HEK293 (cell line): ENCODE measurements around the gene HSFX3.
"Not testable (repeated sequence)": the region's sequence is repeated elsewhere in the genome, so short reads cannot be mapped to it uniquely, and the experiment has no call there.

Source experiments
- CTCF ChIA-PET: fragments of 350-600 bp; formaldehyde crosslinking; extraction: SDS; loops from one replicate; lab custom pipeline; 2021; ENCODE audit warnings: antibody characterized with exemption; lab: Yijun Ruan, JAX
- POLR2A ChIA-PET: fragments of 300-600 bp; formaldehyde crosslinking; extraction: SDS; loops from one replicate; lab custom pipeline; 2020; ENCODE audit warnings: antibody characterized with exemption, inconsistent platforms; lab: Yijun Ruan, JAX
- H3K27ac ChIP-seq: fragments of 200-500 bp; sonication (Bioruptor generic); 2 replicates; pipeline ENCODE4 v1.5.1; 2014; ENCODE audit warnings: low read depth, low read length, control low read depth, inconsistent platforms; ENCODE audit errors: extremely low read depth
- H3K36me3 ChIP-seq, 2 experiments: fragments of 200-500 bp in 1 of 2; sonication (Bioruptor generic) in 1 of 2; 1 replicate in 1 of 2; 2 replicates in 1 of 2; pipeline ENCODE4 v1.5.1; 2014 to 2017; ENCODE audit warnings: inconsistent platforms in 2 of 2, low read length in 2 of 2; ENCODE audit not compliant: control insufficient read depth in 2 of 2, insufficient read depth in 1 of 2
- H3K4me1 ChIP-seq: fragments of 200-500 bp; sonication (Bioruptor generic); 2 replicates; pipeline ENCODE4 v1.5.1; 2014; ENCODE audit warnings: mild to moderate bottlenecking, low read length, inconsistent platforms; ENCODE audit not compliant: control insufficient read depth, insufficient read depth
- H3K4me3 ChIP-seq: 2 replicates; pipeline ENCODE4 v1.5.1; 2011; ENCODE audit warnings: low read depth, mild to moderate bottlenecking, control low read depth, low read length, moderate library complexity
- H3K9me3 ChIP-seq: fragments of 200-500 bp; sonication (Bioruptor generic); 2 replicates; pipeline ENCODE4 v1.5.1; 2014; ENCODE audit warnings: low read depth, low read length, inconsistent platforms; ENCODE audit not compliant: control insufficient read depth, insufficient read depth
- EGR2 ChIP-seq: fragments of 450-650 bp; formaldehyde crosslinking; IDR thresholded peaks from 2 replicates; pipeline ENCODE4 v1.5.1; 2016; ENCODE audit warnings: low read depth, missing biosample characterization, missing genetic modification characterization
- GLIS1 ChIP-seq: fragments of 450-650 bp; formaldehyde crosslinking; IDR thresholded peaks from 2 replicates; pipeline ENCODE4 v1.5.1; 2016; ENCODE audit warnings: missing biosample characterization, missing genetic modification characterization
- GLIS2 ChIP-seq: fragments of 450-650 bp; formaldehyde crosslinking; IDR thresholded peaks from 2 replicates; pipeline ENCODE4 v1.5.1; 2016; ENCODE audit warnings: missing biosample characterization, missing genetic modification characterization
- IKZF3 ChIP-seq: fragments of 450-650 bp; IDR thresholded peaks from 2 replicates; pipeline ENCODE4 v1.5.0; 2018; ENCODE audit warnings: missing biosample characterization, mild to moderate bottlenecking, missing genetic modification characterization, moderate library complexity
- KLF1 ChIP-seq: fragments of 450-650 bp; formaldehyde crosslinking; IDR thresholded peaks from 2 replicates; pipeline ENCODE4 v1.5.1; 2016; ENCODE audit warnings: missing biosample characterization, missing genetic modification characterization
- KLF16 ChIP-seq: fragments of 450-650 bp; formaldehyde crosslinking; IDR thresholded peaks from 2 replicates; pipeline ENCODE4 v1.5.1; 2017; ENCODE audit warnings: missing biosample characterization, missing genetic modification characterization
- KLF8 ChIP-seq: fragments of 450-650 bp; formaldehyde crosslinking; IDR thresholded peaks from 2 replicates; pipeline ENCODE4 v1.5.1; 2016; ENCODE audit warnings: missing biosample characterization, missing genetic modification characterization
- KLF9 ChIP-seq: fragments of 450-650 bp; formaldehyde crosslinking; IDR thresholded peaks from 2 replicates; pipeline ENCODE4 v1.5.1; 2016; ENCODE audit warnings: missing biosample characterization, missing genetic modification characterization, low read depth
- OSR2 ChIP-seq: fragments of 450-650 bp; formaldehyde crosslinking; IDR thresholded peaks from 2 replicates; pipeline ENCODE4 v1.5.1; 2016; ENCODE audit warnings: missing biosample characterization, missing genetic modification characterization
- SP2 ChIP-seq: fragments of 450-650 bp; formaldehyde crosslinking; IDR thresholded peaks from 2 replicates; pipeline ENCODE4 v1.5.1; 2016; ENCODE audit warnings: missing biosample characterization, missing genetic modification characterization
- SP3 ChIP-seq: fragments of 450-650 bp; formaldehyde crosslinking; IDR thresholded peaks from 2 replicates; pipeline ENCODE4 v1.5.1; 2016; ENCODE audit warnings: missing biosample characterization, missing genetic modification characterization
- WT1 ChIP-seq: fragments of 450-650 bp; formaldehyde crosslinking; IDR thresholded peaks from 2 replicates; pipeline ENCODE4 v1.5.1; 2016; ENCODE audit warnings: missing biosample characterization, missing genetic modification characterization
- YY1 ChIP-seq: fragments of 450-650 bp; formaldehyde crosslinking; IDR thresholded peaks from 2 replicates; pipeline ENCODE4 v1.5.1; 2018; ENCODE audit warnings: missing biosample characterization, missing genetic modification characterization
- ZFHX2 ChIP-seq: fragments of 450-650 bp; formaldehyde crosslinking; conservative IDR thresholded peaks from 2 replicates; pipeline ENCODE4 v1.5.1; 2016; ENCODE audit warnings: missing biosample characterization, missing genetic modification characterization
- ZNF133 ChIP-seq: fragments of 450-650 bp; formaldehyde crosslinking; IDR thresholded peaks from 2 replicates; pipeline ENCODE4 v1.5.1; 2016; ENCODE audit warnings: missing biosample characterization, missing genetic modification characterization
- ZNF335 ChIP-seq: fragments of 450-650 bp; formaldehyde crosslinking; conservative IDR thresholded peaks from 2 replicates; pipeline ENCODE4 v1.5.1; 2016; ENCODE audit warnings: missing biosample characterization, missing genetic modification characterization
- ZNF341 ChIP-seq: fragments of 450-650 bp; formaldehyde crosslinking; IDR thresholded peaks from 2 replicates; pipeline ENCODE4; 2016; ENCODE audit warnings: low read depth, missing biosample characterization, missing genetic modification characterization
- ZNF394 ChIP-seq: fragments of 450-650 bp; formaldehyde crosslinking; IDR thresholded peaks from 2 replicates; pipeline ENCODE4 v1.5.1; 2016; ENCODE audit warnings: missing biosample characterization, missing genetic modification characterization, mild to moderate bottlenecking, moderate library complexity, borderline replicate concordance
- ZNF404 ChIP-seq: fragments of 450-650 bp; formaldehyde crosslinking; IDR thresholded peaks from 2 replicates; pipeline ENCODE4 v1.5.1; 2017; ENCODE audit warnings: missing biosample characterization, missing genetic modification characterization
- ZNF560 ChIP-seq: fragments of 450-650 bp; formaldehyde crosslinking; IDR thresholded peaks from 2 replicates; pipeline ENCODE4 v1.5.1; 2017; ENCODE audit warnings: missing biosample characterization, missing genetic modification characterization, borderline replicate concordance
- ZNF664 ChIP-seq: fragments of 450-650 bp; formaldehyde crosslinking; IDR thresholded peaks from 2 replicates; pipeline ENCODE4 v1.5.1; 2016; ENCODE audit warnings: missing biosample characterization, missing genetic modification characterization
- TF ChIP-seq, protein P1 (sequence below): fragments of 450-650 bp; formaldehyde crosslinking; IDR thresholded peaks from 2 replicates; pipeline ENCODE4 v1.5.1; 2016; ENCODE audit warnings: missing biosample characterization, missing genetic modification characterization
- TF ChIP-seq, protein P2 (sequence below): fragments of 450-650 bp; formaldehyde crosslinking; IDR thresholded peaks from 2 replicates; pipeline ENCODE4 v1.5.1; 2016; ENCODE audit warnings: missing biosample characterization, missing genetic modification characterization
- TF ChIP-seq, protein P3 (sequence below): fragments of 450-650 bp; formaldehyde crosslinking; IDR thresholded peaks from 2 replicates; pipeline ENCODE4 v1.5.1; 2017; ENCODE audit warnings: missing biosample characterization, missing genetic modification characterization
- TF ChIP-seq, protein P4 (sequence below): fragments of 450-650 bp; formaldehyde crosslinking; IDR thresholded peaks from 2 replicates; pipeline ENCODE4 v1.5.1; 2016; ENCODE audit warnings: missing biosample characterization, missing genetic modification characterization

HSFX3 gene

DNA sequence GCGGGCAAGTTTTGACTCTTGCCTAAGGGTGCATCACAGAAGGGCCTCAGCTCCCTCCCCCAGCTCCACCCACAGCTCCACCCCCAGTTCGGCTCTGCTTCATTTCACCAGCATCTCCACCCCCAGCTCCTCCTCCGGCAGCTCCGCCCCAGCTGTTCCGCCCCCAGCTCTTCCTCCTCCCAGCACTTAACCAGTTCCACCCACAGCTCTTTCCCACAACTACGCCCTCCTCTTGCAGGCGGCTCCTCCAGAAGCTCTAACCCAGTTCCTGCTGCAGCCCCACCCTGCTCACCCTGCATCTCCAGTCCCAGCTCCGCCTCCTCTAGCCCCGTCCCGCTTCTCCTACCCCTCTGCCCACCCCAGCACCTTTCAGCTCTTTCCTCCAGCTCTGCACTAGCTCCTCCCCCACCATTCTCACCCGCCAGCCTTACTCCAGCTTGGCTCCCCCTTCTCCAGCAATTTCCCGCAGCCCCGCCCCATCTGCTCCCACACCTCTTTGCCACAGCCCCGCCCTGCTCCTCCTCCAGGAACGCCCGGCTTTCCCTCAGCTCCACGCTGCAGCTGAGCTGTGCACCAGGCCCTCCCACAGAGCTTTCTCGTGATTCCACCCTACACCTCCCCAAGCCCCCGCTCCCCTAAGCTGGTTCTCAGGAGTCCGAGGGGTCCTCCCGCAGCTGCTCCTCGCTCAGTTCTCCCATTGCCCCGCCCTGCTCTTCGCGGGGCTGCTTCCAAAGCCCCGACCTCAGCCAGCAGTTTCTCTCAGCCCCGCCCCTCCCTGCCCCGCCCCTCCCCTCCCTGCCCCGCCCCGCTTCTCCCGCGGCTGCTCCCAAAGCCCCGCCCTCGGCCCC, 10.2 kb downstream of the HSFX3 start:
- ChIA-PET POLR2A (interaction anchor here (0.5 to 3.2 kb wide), 10 partner anchors 14 to 1029 kb away, joined by 3 to 51 read pairs (median 3); partner anchors contain the start of genes EOLA2, IDS and MTM1), CTCF (interaction anchor here (0.5 to 2.0 kb wide), 4 partner anchors 11 to 1494 kb away, joined by 3 to 12 read pairs (median 4); no protein-coding TSS in a partner anchor)
- TF ChIP-seq, protein P1, sequence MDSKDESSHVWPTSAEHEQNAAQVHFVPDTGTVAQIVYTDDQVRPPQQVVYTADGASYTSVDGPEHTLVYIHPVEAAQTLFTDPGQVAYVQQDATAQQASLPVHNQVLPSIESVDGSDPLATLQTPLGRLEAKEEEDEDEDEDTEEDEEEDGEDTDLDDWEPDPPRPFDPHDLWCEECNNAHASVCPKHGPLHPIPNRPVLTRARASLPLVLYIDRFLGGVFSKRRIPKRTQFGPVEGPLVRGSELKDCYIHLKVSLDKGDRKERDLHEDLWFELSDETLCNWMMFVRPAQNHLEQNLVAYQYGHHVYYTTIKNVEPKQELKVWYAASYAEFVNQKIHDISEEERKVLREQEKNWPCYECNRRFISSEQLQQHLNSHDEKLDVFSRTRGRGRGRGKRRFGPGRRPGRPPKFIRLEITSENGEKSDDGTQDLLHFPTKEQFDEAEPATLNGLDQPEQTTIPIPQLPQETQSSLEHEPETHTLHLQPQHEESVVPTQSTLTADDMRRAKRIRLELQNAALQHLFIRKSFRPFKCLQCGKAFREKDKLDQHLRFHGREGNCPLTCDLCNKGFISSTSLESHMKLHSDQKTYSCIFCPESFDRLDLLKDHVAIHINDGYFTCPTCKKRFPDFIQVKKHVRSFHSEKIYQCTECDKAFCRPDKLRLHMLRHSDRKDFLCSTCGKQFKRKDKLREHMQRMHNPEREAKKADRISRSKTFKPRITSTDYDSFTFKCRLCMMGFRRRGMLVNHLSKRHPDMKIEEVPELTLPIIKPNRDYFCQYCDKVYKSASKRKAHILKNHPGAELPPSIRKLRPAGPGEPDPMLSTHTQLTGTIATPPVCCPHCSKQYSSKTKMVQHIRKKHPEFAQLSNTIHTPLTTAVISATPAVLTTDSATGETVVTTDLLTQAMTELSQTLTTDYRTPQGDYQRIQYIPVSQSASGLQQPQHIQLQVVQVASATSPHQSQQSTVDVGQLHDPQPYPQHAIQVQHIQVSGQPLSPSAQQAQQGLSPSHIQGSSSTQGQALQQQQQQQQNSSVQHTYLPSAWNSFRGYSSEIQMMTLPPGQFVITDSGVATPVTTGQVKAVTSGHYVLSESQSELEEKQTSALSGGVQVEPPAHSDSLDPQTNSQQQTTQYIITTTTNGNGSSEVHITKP (tag by site-specific recombination), result peak; percentile 54
- peak; percentile 54; the same call in 1 of the 2 replicates for TF ChIP-seq ZNF394 (tag by site-specific recombination)
- TF ChIP-seq, protein P2, sequence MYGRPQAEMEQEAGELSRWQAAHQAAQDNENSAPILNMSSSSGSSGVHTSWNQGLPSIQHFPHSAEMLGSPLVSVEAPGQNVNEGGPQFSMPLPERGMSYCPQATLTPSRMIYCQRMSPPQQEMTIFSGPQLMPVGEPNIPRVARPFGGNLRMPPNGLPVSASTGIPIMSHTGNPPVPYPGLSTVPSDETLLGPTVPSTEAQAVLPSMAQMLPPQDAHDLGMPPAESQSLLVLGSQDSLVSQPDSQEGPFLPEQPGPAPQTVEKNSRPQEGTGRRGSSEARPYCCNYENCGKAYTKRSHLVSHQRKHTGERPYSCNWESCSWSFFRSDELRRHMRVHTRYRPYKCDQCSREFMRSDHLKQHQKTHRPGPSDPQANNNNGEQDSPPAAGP (tag by site-specific recombination), result 0 out of 2 replicates have a peak, but pooled peaks have one; percentile 18
- peak; percentile 98 for TF ChIP-seq ZNF341
- TF ChIP-seq EGR2, result peak; percentile 99
- 0 out of 2 replicates have a peak, but pooled peaks have one; percentile 12 for TF ChIP-seq ZNF335 (tag by site-specific recombination)
- no peak for TF ChIP-seq ZNF133 (tag by site-specific recombination)
- peak; percentile 68 for TF ChIP-seq KLF9 (tag by site-specific recombination)
- TF ChIP-seq SP2 (tag by site-specific recombination), result peak; percentile 78
- TF ChIP-seq GLIS1 (tag by site-specific recombination), result peak; percentile 70
- no peak for TF ChIP-seq ZNF560 (tag by site-specific recombination)
- peak; percentile 72; the same call in 1 of the 2 replicates for TF ChIP-seq OSR2 (tag by site-specific recombination)
- TF ChIP-seq, protein P3, sequence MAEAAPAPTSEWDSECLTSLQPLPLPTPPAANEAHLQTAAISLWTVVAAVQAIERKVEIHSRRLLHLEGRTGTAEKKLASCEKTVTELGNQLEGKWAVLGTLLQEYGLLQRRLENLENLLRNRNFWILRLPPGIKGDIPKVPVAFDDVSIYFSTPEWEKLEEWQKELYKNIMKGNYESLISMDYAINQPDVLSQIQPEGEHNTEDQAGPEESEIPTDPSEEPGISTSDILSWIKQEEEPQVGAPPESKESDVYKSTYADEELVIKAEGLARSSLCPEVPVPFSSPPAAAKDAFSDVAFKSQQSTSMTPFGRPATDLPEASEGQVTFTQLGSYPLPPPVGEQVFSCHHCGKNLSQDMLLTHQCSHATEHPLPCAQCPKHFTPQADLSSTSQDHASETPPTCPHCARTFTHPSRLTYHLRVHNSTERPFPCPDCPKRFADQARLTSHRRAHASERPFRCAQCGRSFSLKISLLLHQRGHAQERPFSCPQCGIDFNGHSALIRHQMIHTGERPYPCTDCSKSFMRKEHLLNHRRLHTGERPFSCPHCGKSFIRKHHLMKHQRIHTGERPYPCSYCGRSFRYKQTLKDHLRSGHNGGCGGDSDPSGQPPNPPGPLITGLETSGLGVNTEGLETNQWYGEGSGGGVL, result peak; percentile 57
- peak; percentile 47; the same call in 1 of the 2 replicates for TF ChIP-seq KLF8 (tag by site-specific recombination)
- TF ChIP-seq, protein P4, sequence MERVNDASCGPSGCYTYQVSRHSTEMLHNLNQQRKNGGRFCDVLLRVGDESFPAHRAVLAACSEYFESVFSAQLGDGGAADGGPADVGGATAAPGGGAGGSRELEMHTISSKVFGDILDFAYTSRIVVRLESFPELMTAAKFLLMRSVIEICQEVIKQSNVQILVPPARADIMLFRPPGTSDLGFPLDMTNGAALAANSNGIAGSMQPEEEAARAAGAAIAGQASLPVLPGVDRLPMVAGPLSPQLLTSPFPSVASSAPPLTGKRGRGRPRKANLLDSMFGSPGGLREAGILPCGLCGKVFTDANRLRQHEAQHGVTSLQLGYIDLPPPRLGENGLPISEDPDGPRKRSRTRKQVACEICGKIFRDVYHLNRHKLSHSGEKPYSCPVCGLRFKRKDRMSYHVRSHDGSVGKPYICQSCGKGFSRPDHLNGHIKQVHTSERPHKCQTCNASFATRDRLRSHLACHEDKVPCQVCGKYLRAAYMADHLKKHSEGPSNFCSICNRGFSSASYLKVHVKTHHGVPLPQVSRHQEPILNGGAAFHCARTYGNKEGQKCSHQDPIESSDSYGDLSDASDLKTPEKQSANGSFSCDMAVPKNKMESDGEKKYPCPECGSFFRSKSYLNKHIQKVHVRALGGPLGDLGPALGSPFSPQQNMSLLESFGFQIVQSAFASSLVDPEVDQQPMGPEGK (tag by site-specific recombination), result peak; percentile 62
- TF ChIP-seq YY1 (tag by site-specific recombination), result no peak
- TF ChIP-seq ZFHX2 (tag by site-specific recombination), result peak; percentile 100
- 0 out of 2 replicates have a peak, but pooled peaks have one; percentile 31 for TF ChIP-seq KLF16
- peak; percentile 95 for TF ChIP-seq SP3 (tag by site-specific recombination)
- peak; percentile 91 for TF ChIP-seq KLF1 (tag by site-specific recombination)
- no peak for TF ChIP-seq WT1 (tag by site-specific recombination)
- peak; percentile 75 for TF ChIP-seq IKZF3 (tag by site-specific recombination)
- no peak for TF ChIP-seq ZNF664 (tag by site-specific recombination)
- peak; percentile 38 for TF ChIP-seq GLIS2
- no peak for TF ChIP-seq ZNF404
- Histone ChIP-seq H3K4me3 (peak overlapping the region; percentile 44), H3K27ac (peak overlapping the region; percentile 43; the same call in 1 of the 2 replicates), H3K9me3 (no peaks in the 10 kb centered on the region), H3K4me1 (no peaks in the 10 kb centered on the region), H3K36me3 (peaks cover 0 to 8% of the 10 kb centered on the region in 2 experiments; a peak in 1 of 3 replicates)

DNA sequence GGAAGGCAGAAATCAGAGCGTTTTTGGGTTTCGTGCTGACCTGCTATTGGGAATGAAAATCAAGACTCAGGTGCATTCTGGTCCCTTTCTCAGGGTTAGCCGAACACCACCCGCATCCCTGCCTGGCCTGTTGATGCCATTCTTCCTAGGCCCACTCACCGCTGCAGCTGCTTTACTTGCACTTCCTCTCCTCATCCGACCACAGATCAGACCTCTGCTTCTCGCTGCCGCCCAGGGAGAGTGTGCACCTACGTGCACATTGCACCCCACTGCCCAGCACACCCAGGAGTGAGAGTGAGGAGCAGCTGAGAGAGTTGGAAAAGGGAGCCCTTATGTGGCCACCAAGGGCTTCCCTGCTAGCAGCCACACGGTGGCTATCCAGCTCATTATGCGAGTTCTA, 12.2 kb downstream of the HSFX3 start:
- H3K4me1 ChIP-seq, H3K9me3 ChIP-seq, H3K27ac ChIP-seq, H3K4me3 ChIP-seq, POLR2A ChIA-PET, CTCF ChIA-PET: not testable (repeated sequence)
- H3K36me3 ChIP-seq, result peaks cover 0 to 15% of the 10 kb centered on the region in 2 experiments; a peak in 1 of 3 replicates
